AG04449 (cell line): ENCODE results near the gene PTPRM.

Source experiments
- CTCF ChIA-PET: fragments of 350-600 bp; formaldehyde crosslinking; extraction: SDS; loops from one replicate; lab custom pipeline; 2021; ENCODE audit warnings: antibody characterized with exemption; lab: Yijun Ruan, JAX
- POLR2A ChIA-PET: fragments of 400-600, 350-600 bp; formaldehyde crosslinking; extraction: SDS; loops from one replicate; lab custom pipeline; 2020; ENCODE audit warnings: antibody characterized with exemption, inconsistent platforms; lab: Yijun Ruan, JAX
- DNase-seq: peaks from one replicate; pipeline ENCODE4 v3.0.0-alpha.2; 2010; ENCODE audit warnings: low read depth, low spot score
- H3K4me3 ChIP-seq: 2 replicates; pipeline ENCODE4 v1.5.1; 2011; ENCODE audit warnings: low read depth, mild to moderate bottlenecking, control low read depth, low read length
- CTCF ChIP-seq: IDR thresholded peaks from one replicate; pipeline ENCODE4 v1.5.1; 2011; ENCODE audit warnings: mild to moderate bottlenecking, moderate library complexity, low read length, control low read depth, inconsistent platforms; ENCODE audit not compliant: insufficient read depth; ENCODE audit errors: missing control alignments

Gene PTPRM

DNA sequence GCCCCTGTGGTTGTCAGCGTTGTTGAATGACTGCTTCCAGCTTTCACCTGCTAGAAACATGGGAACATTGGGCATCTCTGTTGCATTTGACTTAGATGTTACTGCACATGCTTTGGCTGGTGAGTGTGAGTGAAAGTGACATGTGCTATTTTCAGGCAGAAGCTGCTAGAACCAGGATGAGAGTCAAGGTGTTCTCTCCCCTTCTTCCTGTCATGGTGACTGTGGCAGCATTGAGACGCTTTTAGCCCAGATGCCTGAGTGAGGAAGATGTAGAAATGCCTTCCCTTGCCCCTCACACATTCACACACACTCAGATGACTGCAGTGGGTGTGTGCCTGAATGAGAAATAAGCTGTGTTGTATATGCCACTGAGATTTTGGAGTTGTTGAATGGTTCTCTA is 220.2 kb downstream of the PTPRM start:
- no peak for TF ChIP-seq CTCF
- H3K4me3 ChIP-seq = no peak overlapping the region
- ChIA-PET CTCF (interaction anchor here (1.5 to 5.5 kb wide), 2 partner anchors 604 to 693 kb away, joined by 3 to 63 read pairs; no protein-coding TSS in a partner anchor), POLR2A (no interaction called here)
- DNase-seq = no peak

- ChIA-PET POLR2A (no interaction called here), CTCF (interaction anchor here (0.6 to 5.5 kb wide), 36 partner anchors 10 to 743 kb away, joined by 3 to 63 read pairs (median 4); partner anchors contain the start of gene PTPRM)
- H3K4me3 ChIP-seq = no peak overlapping the region
- peak; percentile 46 for TF ChIP-seq CTCF
- no peak for DNase-seq
These were observed 222.9 kb downstream of the PTPRM start for GRCh38 chr18:7789856-7790552.

GRCh38 chr18:7793100-7793499 is 226.0 kb downstream of the PTPRM start:
- no peak overlapping the region for H3K4me3 ChIP-seq
- TF ChIP-seq CTCF = no peak
- CTCF ChIA-PET = interaction anchor here (4.4 to 5.5 kb wide), 2 partner anchors 11 to 598 kb away, joined by 51 read pairs; no protein-coding TSS in a partner anchor
- POLR2A ChIA-PET = no interaction called here
- no peak for DNase-seq

GRCh38 chr18:7803956-7804469 is 236.9 kb downstream of the PTPRM start:
- H3K4me3 ChIP-seq = no peak overlapping the region
- no peak for TF ChIP-seq CTCF
- DNase-seq = no peak
- ChIA-PET CTCF (interaction anchor here (0.8 to 7.3 kb wide), 5 partner anchors 13 to 677 kb away, joined by 3 to 51 read pairs (median 3); no protein-coding TSS in a partner anchor), POLR2A (interaction anchor here (0.6 kb wide), 1 partner anchor 654 kb away, joined by 3 read pairs; no protein-coding TSS in a partner anchor)

GRCh38 chr18:7805096-7805495 is 238.0 kb downstream of the PTPRM start:
- TF ChIP-seq CTCF = no peak
- POLR2A ChIA-PET = no interaction called here
- no peak overlapping the region for H3K4me3 ChIP-seq
- CTCF ChIA-PET = interaction anchor here (1.1 to 7.3 kb wide), 4 partner anchors 14 to 675 kb away, joined by 3 to 51 read pairs (median 3); no protein-coding TSS in a partner anchor
- DNase-seq = no peak

DNA sequence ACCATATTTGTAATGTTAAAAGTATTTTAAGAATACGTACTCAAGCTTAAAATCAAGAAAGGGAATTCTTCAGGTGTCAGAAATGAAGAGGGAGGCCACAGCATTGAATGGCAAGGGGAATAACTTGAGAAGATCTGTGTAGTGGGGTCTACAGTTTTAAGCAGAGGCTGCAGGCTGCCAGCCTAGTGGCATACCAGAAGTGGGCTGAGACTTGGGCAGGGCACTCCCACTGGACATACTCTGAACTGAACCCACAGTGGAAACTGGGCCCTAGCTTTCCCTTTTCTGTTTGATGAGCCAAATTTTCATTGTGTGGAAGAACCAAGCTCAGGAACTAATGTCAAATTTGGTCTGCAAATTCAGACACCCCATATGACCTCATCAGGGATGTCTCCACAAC is 238.8 kb downstream of the PTPRM start:
- no peak for DNase-seq
- no peak for TF ChIP-seq CTCF
- ChIA-PET CTCF (interaction anchor here (1.2 to 7.3 kb wide), 3 partner anchors 15 to 584 kb away, joined by 3 to 51 read pairs (median 3); no protein-coding TSS in a partner anchor), POLR2A (no interaction called here)
- no peak overlapping the region for H3K4me3 ChIP-seq
